ENCODE measurements around the gene TERT.

GRCh38 chr5:1255081-1255561 lies 39.7 kb downstream of the TERT start:
- TF ChIP-seq CTCF (IDR thresholded peaks at IDR 0.05) (no peak), POLR2A (IDR thresholded peaks at IDR 0.05) (no peak), EP300 (IDR thresholded peaks at IDR 0.05) (no peak)

Data from stomach (tissue), 4 donors.